GM12872 (cell line): Measurements from ENCODE around the gene EEF1AKMT3.

Experiments used
- CTCF ChIP-seq: IDR thresholded peaks from 3 replicates; pipeline ENCODE4 v1.5.1; 2011; ENCODE audit warnings: low read depth, mild to moderate bottlenecking, low read length, moderate library complexity; ENCODE audit not compliant: insufficient read depth

EEF1AKMT3 gene

GRCh38 chr12:57806677-57807076 lies 34.3 kb downstream of the EEF1AKMT3 start:
- no peak for TF ChIP-seq CTCF

GRCh38 chr12:57807285-57807684 lies 34.9 kb downstream of the EEF1AKMT3 start:
- no peak for TF ChIP-seq CTCF

- no peak for TF ChIP-seq CTCF
Measured at GRCh38 chr12:57808351-57808750, 35.9 kb downstream of the EEF1AKMT3 start.

- no peak for TF ChIP-seq CTCF
Measured at GRCh38 chr12:57809425-57809824, 37.0 kb downstream of the EEF1AKMT3 start.

GRCh38 chr12:57810450-57810849 lies 38.0 kb downstream of the EEF1AKMT3 start:
- no peak for TF ChIP-seq CTCF

GRCh38 chr12:57811028-57811755 lies 38.8 kb downstream of the EEF1AKMT3 start:
- TF ChIP-seq CTCF = no peak

GRCh38 chr12:57813111-57813970 lies 40.9 kb downstream of the EEF1AKMT3 start:
- TF ChIP-seq CTCF = no peak
